Measurements from ENCODE around the gene TTC12. TPM values are rescaled to one million over a fixed set of nuclear protein-coding genes. Genes with fewer than 3 reads are reported as not detected.

Gene TTC12
- polyA plus RNA-seq, 1 of the 3 experiments (the other 2 are of a cell fraction) = 15.1 TPM

DNA sequence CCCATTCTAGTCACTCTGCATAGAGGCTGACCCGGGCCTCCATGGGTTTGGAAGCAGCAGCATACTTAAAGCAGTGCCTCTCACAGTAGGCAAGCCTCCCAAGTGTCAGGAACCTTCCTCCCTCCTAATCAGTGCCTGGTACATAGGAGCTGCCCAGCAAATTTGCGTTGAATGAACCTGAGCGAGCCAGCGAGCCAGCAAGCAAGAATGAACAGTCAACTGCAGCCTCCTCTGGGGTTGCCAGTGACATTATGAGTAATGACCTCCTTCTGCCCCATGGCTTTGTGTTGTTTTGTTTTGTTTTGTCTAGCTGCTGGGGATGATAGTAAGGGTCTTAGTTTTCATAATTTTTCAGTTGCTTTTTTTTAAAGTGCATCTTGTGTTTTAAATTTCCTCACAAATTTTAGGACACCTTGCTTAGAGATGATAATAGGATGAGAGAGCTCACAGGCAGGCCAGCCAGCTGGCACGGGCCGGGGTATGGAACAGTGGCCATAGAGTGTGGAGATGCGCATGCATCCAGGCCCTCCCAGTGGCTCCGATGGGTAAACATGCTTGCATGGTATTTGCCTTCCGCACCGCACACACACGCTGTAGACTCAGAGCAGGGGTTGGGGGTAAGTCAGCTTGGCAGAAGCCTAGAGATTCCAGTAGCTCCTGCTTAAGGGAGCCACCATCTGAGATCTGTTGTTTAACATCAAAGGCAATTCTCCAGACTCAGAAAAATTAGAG is 36.1 kb downstream of the TTC12 start (continued):
- TF ChIP-seq, protein P1, sequence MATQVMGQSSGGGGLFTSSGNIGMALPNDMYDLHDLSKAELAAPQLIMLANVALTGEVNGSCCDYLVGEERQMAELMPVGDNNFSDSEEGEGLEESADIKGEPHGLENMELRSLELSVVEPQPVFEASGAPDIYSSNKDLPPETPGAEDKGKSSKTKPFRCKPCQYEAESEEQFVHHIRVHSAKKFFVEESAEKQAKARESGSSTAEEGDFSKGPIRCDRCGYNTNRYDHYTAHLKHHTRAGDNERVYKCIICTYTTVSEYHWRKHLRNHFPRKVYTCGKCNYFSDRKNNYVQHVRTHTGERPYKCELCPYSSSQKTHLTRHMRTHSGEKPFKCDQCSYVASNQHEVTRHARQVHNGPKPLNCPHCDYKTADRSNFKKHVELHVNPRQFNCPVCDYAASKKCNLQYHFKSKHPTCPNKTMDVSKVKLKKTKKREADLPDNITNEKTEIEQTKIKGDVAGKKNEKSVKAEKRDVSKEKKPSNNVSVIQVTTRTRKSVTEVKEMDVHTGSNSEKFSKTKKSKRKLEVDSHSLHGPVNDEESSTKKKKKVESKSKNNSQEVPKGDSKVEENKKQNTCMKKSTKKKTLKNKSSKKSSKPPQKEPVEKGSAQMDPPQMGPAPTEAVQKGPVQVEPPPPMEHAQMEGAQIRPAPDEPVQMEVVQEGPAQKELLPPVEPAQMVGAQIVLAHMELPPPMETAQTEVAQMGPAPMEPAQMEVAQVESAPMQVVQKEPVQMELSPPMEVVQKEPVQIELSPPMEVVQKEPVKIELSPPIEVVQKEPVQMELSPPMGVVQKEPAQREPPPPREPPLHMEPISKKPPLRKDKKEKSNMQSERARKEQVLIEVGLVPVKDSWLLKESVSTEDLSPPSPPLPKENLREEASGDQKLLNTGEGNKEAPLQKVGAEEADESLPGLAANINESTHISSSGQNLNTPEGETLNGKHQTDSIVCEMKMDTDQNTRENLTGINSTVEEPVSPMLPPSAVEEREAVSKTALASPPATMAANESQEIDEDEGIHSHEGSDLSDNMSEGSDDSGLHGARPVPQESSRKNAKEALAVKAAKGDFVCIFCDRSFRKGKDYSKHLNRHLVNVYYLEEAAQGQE (IDR thresholded peaks at IDR 0.05; ENCODE audit: low read depth, low read length) = no peak
- no peak for TF ChIP-seq RFX5 (IDR thresholded peaks at IDR 0.05; ENCODE audit: low read length)

DNA sequence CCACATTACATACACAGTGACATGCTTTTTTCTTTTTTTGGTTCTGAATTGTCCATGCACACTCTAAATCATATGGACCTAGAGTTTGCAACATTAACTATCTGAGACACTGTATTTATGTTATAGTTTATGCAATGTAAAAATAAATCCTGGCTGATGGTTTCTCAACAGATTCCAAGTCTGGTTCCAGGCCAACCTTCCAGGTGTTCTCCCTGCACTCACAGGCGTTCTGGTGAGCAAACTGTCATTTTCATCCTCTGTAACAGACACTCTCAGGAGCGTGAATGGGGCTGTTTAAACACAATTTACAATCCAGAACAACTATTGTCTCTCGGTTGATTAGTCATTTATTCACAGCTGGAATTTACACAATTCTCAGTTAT is 36.7 kb downstream of the TTC12 start:
- POLR2A ChIA-PET = no interaction called here
- no peaks in the 10 kb centered on the region for H3K79me2 ChIP-seq (ENCODE audit: insufficient read depth)

DNA sequence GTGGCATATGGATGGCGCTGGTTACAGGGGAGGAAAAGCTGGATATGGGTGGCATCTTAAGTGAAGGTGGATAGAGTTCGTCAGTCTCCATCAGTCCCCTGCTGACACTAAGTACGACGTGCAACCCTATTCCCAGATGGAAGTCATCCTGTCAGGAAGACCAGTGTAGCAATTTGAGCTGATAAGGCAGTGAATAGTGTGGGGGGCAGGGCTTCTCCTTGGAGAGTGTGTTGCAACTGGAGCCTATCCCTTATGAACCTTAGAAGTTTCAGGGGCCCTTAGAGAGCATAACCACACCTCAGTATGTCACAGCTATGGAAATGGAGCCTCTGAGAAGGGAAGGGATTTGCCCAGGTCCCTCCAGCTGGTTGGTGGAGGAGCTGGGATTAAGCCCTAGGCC is 37.1 kb downstream of the TTC12 start:
- peaks cover 0 to 3% of the 10 kb centered on the region in 2 experiments; a peak in 1 of 4 replicates for H3K4me1 ChIP-seq (ENCODE audit: control insufficient read depth in 1 of 2, insufficient read depth in 2 of 2, low read depth in 1 of 2, low read length in 1 of 2)
- DNase-seq = no peak
- no peak overlapping the region for H3K27ac ChIP-seq (ENCODE audit: low read depth in 2 of 2, low read length in 1 of 2)
- no peaks in the 10 kb centered on the region for H3K79me2 ChIP-seq (ENCODE audit: insufficient read depth)
- ChIA-PET POLR2A (no interaction called here), CTCF (no interaction called here)
- no peak overlapping the region for H3K4me3 ChIP-seq (ENCODE audit: low read depth in 2 of 2, low read length in 1 of 2)
- peaks cover 7 to 19% of the 10 kb centered on the region in 2 experiments for H3K36me3 ChIP-seq (replicated peaks in 1 of 2; ENCODE audit: control insufficient read depth in 1 of 2, insufficient read depth in 2 of 2, low read length in 1 of 2)
- no peak overlapping the region for H3K9ac ChIP-seq
- H3F3A ChIP-seq (replicated peaks; ENCODE audit: insufficient read depth) = no peaks in the 10 kb centered on the region
- 98% methylated on average over 4 of the region's 4 CpGs for WGBS (ENCODE audit: low lambda C conversion rate)
- TF ChIP-seq, protein P2, sequence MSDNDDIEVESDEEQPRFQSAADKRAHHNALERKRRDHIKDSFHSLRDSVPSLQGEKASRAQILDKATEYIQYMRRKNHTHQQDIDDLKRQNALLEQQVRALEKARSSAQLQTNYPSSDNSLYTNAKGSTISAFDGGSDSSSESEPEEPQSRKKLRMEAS (IDR thresholded peaks at IDR 0.05; ENCODE audit: low read depth) = no peak
- no peak for TF ChIP-seq POLR2AphosphoS5 (IDR thresholded peaks at IDR 0.05; ENCODE audit: low read depth, low read length)
- TF ChIP-seq, protein P3, sequence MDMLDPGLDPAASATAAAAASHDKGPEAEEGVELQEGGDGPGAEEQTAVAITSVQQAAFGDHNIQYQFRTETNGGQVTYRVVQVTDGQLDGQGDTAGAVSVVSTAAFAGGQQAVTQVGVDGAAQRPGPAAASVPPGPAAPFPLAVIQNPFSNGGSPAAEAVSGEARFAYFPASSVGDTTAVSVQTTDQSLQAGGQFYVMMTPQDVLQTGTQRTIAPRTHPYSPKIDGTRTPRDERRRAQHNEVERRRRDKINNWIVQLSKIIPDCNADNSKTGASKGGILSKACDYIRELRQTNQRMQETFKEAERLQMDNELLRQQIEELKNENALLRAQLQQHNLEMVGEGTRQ (IDR thresholded peaks at IDR 0.05; ENCODE audit: borderline replicate concordance, low read depth, low read length) = no peak
- TF ChIP-seq, protein P4, sequence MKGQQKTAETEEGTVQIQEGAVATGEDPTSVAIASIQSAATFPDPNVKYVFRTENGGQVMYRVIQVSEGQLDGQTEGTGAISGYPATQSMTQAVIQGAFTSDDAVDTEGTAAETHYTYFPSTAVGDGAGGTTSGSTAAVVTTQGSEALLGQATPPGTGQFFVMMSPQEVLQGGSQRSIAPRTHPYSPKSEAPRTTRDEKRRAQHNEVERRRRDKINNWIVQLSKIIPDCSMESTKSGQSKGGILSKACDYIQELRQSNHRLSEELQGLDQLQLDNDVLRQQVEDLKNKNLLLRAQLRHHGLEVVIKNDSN (IDR thresholded peaks at IDR 0.05; ENCODE audit: borderline replicate concordance, low read depth) = no peak
- TF ChIP-seq FOSL2 (IDR thresholded peaks at IDR 0.05; ENCODE audit: borderline replicate concordance, low read depth) = no peak
- no peak for TF ChIP-seq TAF1 (IDR thresholded peaks at IDR 0.05; ENCODE audit: borderline replicate concordance, low read depth, low read length)
- TF ChIP-seq JUND (IDR thresholded peaks at IDR 0.05) = no peak
- TF ChIP-seq FOXJ3 (CRISPR knock-in tag; IDR thresholded peaks at IDR 0.05) = no peak
- TF ChIP-seq RAD21 (IDR thresholded peaks at IDR 0.05; ENCODE audit: low read length) = no peak
- TF ChIP-seq YY1 (IDR thresholded peaks at IDR 0.05; ENCODE audit: low read depth) = no peak
- TF ChIP-seq, protein P5, sequence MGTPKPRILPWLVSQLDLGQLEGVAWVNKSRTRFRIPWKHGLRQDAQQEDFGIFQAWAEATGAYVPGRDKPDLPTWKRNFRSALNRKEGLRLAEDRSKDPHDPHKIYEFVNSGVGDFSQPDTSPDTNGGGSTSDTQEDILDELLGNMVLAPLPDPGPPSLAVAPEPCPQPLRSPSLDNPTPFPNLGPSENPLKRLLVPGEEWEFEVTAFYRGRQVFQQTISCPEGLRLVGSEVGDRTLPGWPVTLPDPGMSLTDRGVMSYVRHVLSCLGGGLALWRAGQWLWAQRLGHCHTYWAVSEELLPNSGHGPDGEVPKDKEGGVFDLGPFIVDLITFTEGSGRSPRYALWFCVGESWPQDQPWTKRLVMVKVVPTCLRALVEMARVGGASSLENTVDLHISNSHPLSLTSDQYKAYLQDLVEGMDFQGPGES (IDR thresholded peaks at IDR 0.05; ENCODE audit: low read depth, low read length) = no peak
- H3K9me2 ChIP-seq = no peaks in the 10 kb centered on the region
- no peaks in the 10 kb centered on the region for H3K9me3 ChIP-seq
- H4K20me1 ChIP-seq (ENCODE audit: insufficient read depth) = no peaks in the 10 kb centered on the region
- no peaks in the 10 kb centered on the region for H3K27me3 ChIP-seq (ENCODE audit: insufficient read depth)
- H3K4me2 ChIP-seq = no peak overlapping the region
- no peak overlapping the region for H2AFZ ChIP-seq (ENCODE audit: low read depth)

More for the DNA sequence above, 36.7 kb downstream of the TTC12 start:
- WGBS (ENCODE audit: low lambda C conversion rate) = 68% methylated on average over 3 of the region's 3 CpGs
- Histone ChIP-seq H3K9ac (no peak overlapping the region), H3K4me1 (ENCODE audit: control insufficient read depth in 1 of 2, insufficient read depth in 2 of 2, low read depth in 1 of 2, low read length in 1 of 2) (peaks cover 0 to 3% of the 10 kb centered on the region in 2 experiments; a peak in 1 of 4 replicates), H3K9me3 (no peaks in the 10 kb centered on the region), H3K36me3 (replicated peaks in 1 of 2; ENCODE audit: control insufficient read depth in 1 of 2, insufficient read depth in 2 of 2, low read length in 1 of 2) (peaks cover 7 to 16% of the 10 kb centered on the region in 2 experiments), H3F3A (replicated peaks; ENCODE audit: insufficient read depth) (no peaks in the 10 kb centered on the region), H3K27ac (ENCODE audit: low read depth in 2 of 2, low read length in 1 of 2) (no peak overlapping the region), H3K4me3 (ENCODE audit: low read depth in 2 of 2, low read length in 1 of 2) (no peak overlapping the region), H2AFZ (ENCODE audit: low read depth) (no peak overlapping the region), H3K9me2 (no peaks in the 10 kb centered on the region), H4K20me1 (ENCODE audit: insufficient read depth) (no peaks in the 10 kb centered on the region), H3K27me3 (ENCODE audit: insufficient read depth) (no peaks in the 10 kb centered on the region), H3K4me2 (no peak overlapping the region)
- no peak for TF ChIP-seq TCF12 (IDR thresholded peaks at IDR 0.05)
- TF ChIP-seq, protein P5 (IDR thresholded peaks at IDR 0.05; ENCODE audit: low read depth, low read length) = no peak
- DNase-seq = no peak
- CTCF ChIA-PET = interaction anchor here (0.6 kb wide), 1 partner anchor 810 kb away, joined by 3 read pairs; no protein-coding TSS in a partner anchor
